ENCODE results near the gene ABHD13.

ABHD13 gene

GRCh38 chr13:108270442-108270841 lies 52.2 kb downstream of the ABHD13 start:
- TF ChIP-seq, protein P1, sequence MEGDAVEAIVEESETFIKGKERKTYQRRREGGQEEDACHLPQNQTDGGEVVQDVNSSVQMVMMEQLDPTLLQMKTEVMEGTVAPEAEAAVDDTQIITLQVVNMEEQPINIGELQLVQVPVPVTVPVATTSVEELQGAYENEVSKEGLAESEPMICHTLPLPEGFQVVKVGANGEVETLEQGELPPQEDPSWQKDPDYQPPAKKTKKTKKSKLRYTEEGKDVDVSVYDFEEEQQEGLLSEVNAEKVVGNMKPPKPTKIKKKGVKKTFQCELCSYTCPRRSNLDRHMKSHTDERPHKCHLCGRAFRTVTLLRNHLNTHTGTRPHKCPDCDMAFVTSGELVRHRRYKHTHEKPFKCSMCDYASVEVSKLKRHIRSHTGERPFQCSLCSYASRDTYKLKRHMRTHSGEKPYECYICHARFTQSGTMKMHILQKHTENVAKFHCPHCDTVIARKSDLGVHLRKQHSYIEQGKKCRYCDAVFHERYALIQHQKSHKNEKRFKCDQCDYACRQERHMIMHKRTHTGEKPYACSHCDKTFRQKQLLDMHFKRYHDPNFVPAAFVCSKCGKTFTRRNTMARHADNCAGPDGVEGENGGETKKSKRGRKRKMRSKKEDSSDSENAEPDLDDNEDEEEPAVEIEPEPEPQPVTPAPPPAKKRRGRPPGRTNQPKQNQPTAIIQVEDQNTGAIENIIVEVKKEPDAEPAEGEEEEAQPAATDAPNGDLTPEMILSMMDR (IDR thresholded peaks at IDR 0.05; ENCODE audit: insufficient read depth, low read depth, low read length, missing control alignments) = no peak
- no peak for DNase-seq (ENCODE audit: low read depth)
- no peak overlapping the region for H3K4me3 ChIP-seq (ENCODE audit: low read length)

- DNase-seq (ENCODE audit: low read depth) = peak; percentile 22
- TF ChIP-seq, protein P1 (IDR thresholded peaks at IDR 0.05; ENCODE audit: insufficient read depth, low read depth, low read length, missing control alignments) = no peak
- no peak overlapping the region for H3K4me3 ChIP-seq (ENCODE audit: low read length)
These were observed 54.1 kb downstream of the ABHD13 start for GRCh38 chr13:108272333-108272732.

DNA sequence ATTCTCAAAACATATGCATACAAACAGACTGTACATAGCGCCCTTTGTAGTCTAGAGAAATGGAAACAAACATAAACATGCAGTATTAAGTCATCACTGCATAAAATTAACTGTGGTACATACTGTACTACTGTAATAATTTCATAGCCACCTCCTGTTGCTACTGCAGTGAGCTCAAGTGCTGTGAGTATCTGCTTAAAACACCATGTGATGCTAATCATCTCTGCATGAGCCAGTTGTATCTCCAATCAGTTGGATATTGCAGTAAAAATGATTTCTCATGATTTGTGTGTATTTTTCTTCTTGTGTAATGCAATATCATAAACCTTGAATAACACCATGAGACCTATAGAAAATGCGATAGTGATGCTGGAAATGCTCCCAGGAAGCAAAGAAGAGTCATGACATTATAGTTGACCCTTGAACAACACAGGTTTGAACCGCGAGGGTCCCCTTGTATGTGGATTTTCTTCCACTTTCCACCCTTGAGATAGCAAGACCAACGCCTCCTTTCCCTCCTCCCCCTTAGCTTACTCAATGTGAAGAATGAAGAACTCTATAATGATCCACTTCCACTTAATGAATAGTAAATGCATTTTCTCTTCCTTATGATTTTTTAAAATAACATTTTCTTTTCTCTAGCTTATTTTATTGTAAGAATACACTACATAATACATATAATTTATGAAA lies 55.4 kb downstream of the ABHD13 start:
- TF ChIP-seq, protein P1 (IDR thresholded peaks at IDR 0.05; ENCODE audit: insufficient read depth, low read depth, low read length, missing control alignments) = no peak
- H3K4me3 ChIP-seq (ENCODE audit: low read length) = no peak overlapping the region
- DNase-seq (ENCODE audit: low read depth) = no peak

DNA sequence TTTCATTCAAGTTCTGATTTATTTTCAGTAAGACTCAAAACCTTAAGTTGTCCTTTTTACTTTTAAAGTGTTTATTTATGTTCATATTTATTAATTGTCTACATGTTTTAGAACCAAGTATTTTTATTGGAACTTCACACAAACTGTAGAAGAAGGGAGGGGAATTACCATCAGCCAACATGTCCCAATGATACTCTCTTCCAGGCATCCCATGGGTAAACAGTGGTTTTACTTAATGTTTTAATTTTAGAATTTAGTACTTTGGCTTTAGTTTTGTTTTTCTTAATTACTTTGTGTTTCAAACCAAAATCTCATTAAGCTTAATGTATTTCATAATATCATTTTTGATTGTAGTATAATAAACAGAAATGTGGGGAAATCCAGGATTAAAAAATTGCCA lies 56.5 kb downstream of the ABHD13 start:
- no peak for DNase-seq (ENCODE audit: low read depth)
- TF ChIP-seq, protein P1 (IDR thresholded peaks at IDR 0.05; ENCODE audit: insufficient read depth, low read depth, low read length, missing control alignments) = no peak
- no peak overlapping the region for H3K4me3 ChIP-seq (ENCODE audit: low read length)

- DNase-seq (ENCODE audit: low read depth) = no peak
- H3K4me3 ChIP-seq (ENCODE audit: low read length) = no peak overlapping the region
- TF ChIP-seq, protein P1 (IDR thresholded peaks at IDR 0.05; ENCODE audit: insufficient read depth, low read depth, low read length, missing control alignments) = no peak
These were observed 57.9 kb downstream of the ABHD13 start for GRCh38 chr13:108276060-108276459.

DNA sequence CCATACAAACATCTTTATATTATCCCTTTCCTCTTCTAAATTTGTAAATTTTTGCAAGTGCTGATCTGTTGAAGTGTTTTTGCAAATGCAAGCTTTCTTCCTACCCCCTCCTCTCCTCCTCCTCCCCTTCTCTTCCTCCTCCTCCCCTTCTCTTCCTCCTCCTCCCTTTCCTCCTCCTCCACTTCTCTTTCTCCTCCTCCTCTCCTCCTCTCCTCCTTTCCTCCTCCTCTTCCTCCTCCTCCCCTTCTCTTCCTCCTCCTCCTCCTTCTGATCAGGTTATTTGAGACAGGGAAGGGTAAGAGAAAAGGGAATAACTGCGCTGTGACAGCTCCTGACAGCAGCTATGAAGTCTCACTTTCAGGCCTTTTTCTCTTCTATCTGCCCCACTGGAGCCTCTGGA lies 60.3 kb downstream of the ABHD13 start:
- TF ChIP-seq, protein P1 (IDR thresholded peaks at IDR 0.05; ENCODE audit: insufficient read depth, low read depth, low read length, missing control alignments) = no peak
- no peak for DNase-seq (ENCODE audit: low read depth)
- no peak overlapping the region for H3K4me3 ChIP-seq (ENCODE audit: low read length)

- TF ChIP-seq, protein P1 (IDR thresholded peaks at IDR 0.05; ENCODE audit: insufficient read depth, low read depth, low read length, missing control alignments) = no peak
- no peak for DNase-seq (ENCODE audit: low read depth)
- no peak overlapping the region for H3K4me3 ChIP-seq (ENCODE audit: low read length)
These were observed 63.7 kb downstream of the ABHD13 start for GRCh38 chr13:108281901-108282300.
